ENCODE measurements around the gene LRMDA.

The LRMDA gene

GRCh38 chr10:76454506-76455140 lies 1023.2 kb downstream of the LRMDA start:
- TF ChIP-seq CTCF (IDR thresholded peaks at IDR 0.05; ENCODE audit: low read depth, low read length), result no peak
- H3K27ac ChIP-seq, result no peak overlapping the region
- DNase-seq, result no peak

GRCh38 chr10:76456197-76456596 lies 1024.8 kb downstream of the LRMDA start:
- no peaks in the 10 kb centered on the region for H3K36me3 ChIP-seq
- DNase-seq, result no peak
- no peak overlapping the region for H3K27ac ChIP-seq
- no peaks in the 10 kb centered on the region for H3K27me3 ChIP-seq (ENCODE audit: insufficient read depth, low read depth, severe bottlenecking)
- H3K9me3 ChIP-seq (ENCODE audit: severe bottlenecking), result no peaks in the 10 kb centered on the region
- no peak overlapping the region for H3K4me3 ChIP-seq (ENCODE audit: low read depth, low read length)
- no peak for TF ChIP-seq CTCF (IDR thresholded peaks at IDR 0.05; ENCODE audit: low read depth, low read length)

More at GRCh38 chr10:76454506-76455140, 1023.2 kb downstream of the LRMDA start:
- Histone ChIP-seq H3K27me3 (ENCODE audit: insufficient read depth, low read depth, severe bottlenecking) (no peaks in the 10 kb centered on the region), H3K9me3 (ENCODE audit: severe bottlenecking) (no peaks in the 10 kb centered on the region), H3K36me3 (no peaks in the 10 kb centered on the region), H3K4me3 (ENCODE audit: low read depth, low read length) (no peak overlapping the region)

DNA sequence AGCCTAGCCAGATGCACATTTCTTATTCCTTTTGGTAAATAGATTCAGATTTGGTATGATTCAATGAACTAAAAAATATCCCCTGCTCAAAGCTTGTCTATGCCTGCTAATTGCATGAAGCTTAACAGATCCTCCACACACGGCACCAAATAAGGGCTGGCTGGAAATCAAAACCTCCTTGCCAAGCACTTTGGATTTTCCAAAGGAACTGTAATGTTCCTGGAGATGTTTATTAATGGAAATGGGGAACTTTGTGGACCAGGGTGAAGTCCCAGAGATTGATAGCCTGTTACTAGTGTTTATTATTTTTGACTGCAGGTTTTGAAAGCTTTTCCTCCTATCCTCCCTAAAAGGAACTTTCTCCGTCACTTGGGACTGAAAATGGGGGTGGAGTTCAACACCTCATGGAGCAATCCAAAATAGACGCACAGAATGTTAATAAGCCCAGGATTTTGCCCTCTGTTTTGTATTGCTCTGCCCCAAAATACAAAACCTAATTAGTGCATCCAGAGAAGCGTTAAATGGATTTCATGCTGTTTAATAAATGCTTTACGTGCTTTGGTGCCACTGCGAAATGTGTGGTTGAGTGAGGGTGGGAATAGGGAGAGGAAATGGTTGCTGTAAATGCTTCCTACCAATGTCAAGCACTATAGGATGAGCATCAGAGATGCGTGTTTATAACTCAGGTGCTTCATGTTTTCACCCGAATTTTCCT lies 1027.7 kb downstream of the LRMDA start:
- TF ChIP-seq CTCF (IDR thresholded peaks at IDR 0.05; ENCODE audit: low read depth, low read length), result no peak
- DNase-seq, result no peak
- H3K9me3 ChIP-seq (ENCODE audit: severe bottlenecking), result no peaks in the 10 kb centered on the region
- H3K36me3 ChIP-seq, result no peaks in the 10 kb centered on the region
- H3K27me3 ChIP-seq (ENCODE audit: insufficient read depth, low read depth, severe bottlenecking), result no peaks in the 10 kb centered on the region
- H3K27ac ChIP-seq, result no peak overlapping the region
- no peak overlapping the region for H3K4me3 ChIP-seq (ENCODE audit: low read depth, low read length)

- Histone ChIP-seq H3K27me3 (ENCODE audit: insufficient read depth, low read depth, severe bottlenecking) (no peaks in the 10 kb centered on the region), H3K27ac (no peak overlapping the region), H3K9me3 (ENCODE audit: severe bottlenecking) (no peaks in the 10 kb centered on the region), H3K4me3 (ENCODE audit: low read depth, low read length) (no peak overlapping the region), H3K36me3 (no peaks in the 10 kb centered on the region)
- no peak for TF ChIP-seq CTCF (IDR thresholded peaks at IDR 0.05; ENCODE audit: low read depth, low read length)
- DNase-seq, result no peak
Observed at GRCh38 chr10:76461024-76461423, 1029.6 kb downstream of the LRMDA start.

- Histone ChIP-seq H3K4me3 (ENCODE audit: low read depth, low read length) (no peak overlapping the region), H3K27me3 (ENCODE audit: insufficient read depth, low read depth, severe bottlenecking) (no peaks in the 10 kb centered on the region), H3K36me3 (no peaks in the 10 kb centered on the region), H3K27ac (no peak overlapping the region), H3K9me3 (ENCODE audit: severe bottlenecking) (no peaks in the 10 kb centered on the region)
- no peak for DNase-seq
- TF ChIP-seq CTCF (IDR thresholded peaks at IDR 0.05; ENCODE audit: low read depth, low read length), result no peak
Observed at GRCh38 chr10:76463111-76463510, 1031.7 kb downstream of the LRMDA start.

All from WERI-Rb-1 (cell line).